NCI-H146 treated with DMSO at 0.1 percent for 48 hours (cell line): Measurements from ENCODE around the gene CAMTA2.
"Not testable (repeated sequence)": the region's sequence is repeated elsewhere in the genome, so short reads cannot be mapped to it uniquely, and the experiment has no call there.

ENCODE experiments used
- DNase-seq: peaks from one replicate; lab custom pipeline; 2025; ENCODE audit not compliant: unreplicated experiment; lab: John Stamatoyannopoulos, UW

CAMTA2 gene

DNA sequence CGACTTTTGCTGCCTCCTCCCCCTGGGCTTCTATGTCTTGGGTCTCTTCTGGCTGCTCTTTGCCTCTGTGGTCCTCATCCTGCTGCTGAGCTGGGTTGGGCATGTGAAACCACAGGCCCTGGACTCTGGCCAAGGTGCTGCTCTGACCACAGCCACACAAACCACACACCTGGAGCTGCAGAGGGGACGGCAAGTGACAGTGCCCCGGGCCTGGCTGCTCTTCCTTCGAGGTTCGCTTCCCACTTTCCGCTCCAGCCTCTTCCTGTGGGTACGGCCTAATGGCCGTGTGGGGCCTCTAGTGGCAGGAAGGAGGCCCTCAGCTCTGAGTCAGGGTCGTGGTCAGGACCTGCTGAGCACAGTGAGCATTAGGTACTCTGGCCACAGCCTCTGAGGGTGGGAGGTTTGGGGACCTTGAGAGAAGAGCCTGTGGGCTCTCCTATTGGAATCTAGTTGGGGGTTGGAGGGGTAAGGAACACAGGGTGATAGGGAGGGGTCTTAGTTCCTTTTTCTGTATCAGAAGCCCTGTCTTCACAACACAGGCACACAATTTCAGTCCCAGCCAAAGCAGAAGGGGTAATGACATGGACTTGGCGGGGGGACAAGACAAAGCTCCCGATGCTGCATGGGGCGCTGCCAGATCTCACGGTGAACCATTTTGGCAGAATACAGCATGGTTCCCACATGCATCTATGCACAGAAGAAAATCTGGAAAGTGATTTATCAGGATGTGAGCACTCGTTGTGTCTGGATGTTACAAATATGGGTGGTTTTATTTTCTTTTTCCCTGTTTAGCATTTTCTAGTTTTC is 53.1 kb downstream of the CAMTA2 start:
- no peak for DNase-seq

- DNase-seq = no peak
Measured at GRCh38 chr17:4933646-4934045, 53.8 kb downstream of the CAMTA2 start.

- DNase-seq = no peak
Measured at GRCh38 chr17:4932756-4933155, 54.7 kb downstream of the CAMTA2 start.

GRCh38 chr17:4931963-4932362 is 55.5 kb downstream of the CAMTA2 start, which contains the start of gene GP1BA:
GP1BA (plus strand) TSS chr17:4932277; CDS start chr17:4932605, 328 bp downstream.
- no peak for DNase-seq

DNA sequence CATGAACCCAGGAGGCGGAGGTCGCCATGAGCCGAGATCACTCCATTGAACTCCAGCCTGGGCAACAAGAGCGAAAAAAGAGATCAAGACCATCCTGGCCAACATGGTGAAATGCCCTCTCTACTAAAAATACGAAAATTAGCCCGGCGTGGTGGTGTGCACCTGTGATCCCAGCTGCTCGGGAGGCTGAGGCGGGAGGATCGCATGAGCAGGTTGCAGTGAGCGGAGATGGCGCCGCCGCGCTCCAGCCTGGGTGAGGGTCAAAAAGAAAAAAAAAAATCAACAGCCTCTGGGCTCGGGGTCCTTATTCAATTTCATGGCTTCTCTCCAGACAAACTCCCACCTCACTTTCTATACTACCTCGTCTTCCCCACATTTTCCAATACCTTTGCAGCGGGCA is 58.6 kb downstream of the CAMTA2 start:
- DNase-seq = no peak

GRCh38 chr17:4926577-4927335 is 60.7 kb downstream of the CAMTA2 start:
- DNase-seq = not testable (repeated sequence)

GRCh38 chr17:4921320-4921719 is 66.2 kb downstream of the CAMTA2 start:
- no peak for DNase-seq

DNA sequence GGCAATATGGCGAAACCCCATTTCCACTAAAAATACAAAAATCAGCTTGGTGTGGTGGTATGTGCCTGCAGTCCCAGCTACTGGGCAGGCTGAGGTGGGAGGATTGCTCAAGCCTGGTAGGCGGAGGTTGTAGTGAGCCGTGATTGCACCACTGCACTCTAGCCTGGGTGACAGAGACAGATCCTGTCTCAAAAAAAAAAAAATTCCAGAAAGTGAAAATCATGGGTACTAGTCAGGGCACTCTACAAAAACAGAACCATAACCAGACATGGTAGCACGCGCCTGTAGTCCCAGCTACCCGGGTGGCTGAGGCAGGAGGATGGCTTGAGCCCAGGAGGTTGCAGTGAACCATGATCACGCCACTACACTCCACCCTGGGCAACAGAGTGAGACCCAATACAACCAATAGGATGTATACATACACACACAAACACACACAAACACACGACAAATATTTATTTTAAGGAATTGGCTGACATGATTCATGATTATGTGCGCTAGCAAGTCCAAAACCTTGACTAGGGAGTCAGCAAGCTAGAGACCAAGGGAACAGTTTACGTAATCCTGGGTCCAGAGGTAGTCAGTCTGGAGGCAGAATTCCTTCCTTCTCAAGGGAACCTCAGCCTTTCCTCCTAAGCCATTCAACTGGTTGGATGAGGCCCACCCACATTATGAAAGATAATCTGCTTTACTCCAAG is 67.0 kb downstream of the CAMTA2 start:
- DNase-seq = no peak

GRCh38 chr17:4919511-4920047 is 67.9 kb downstream of the CAMTA2 start:
- DNase-seq = no peak
